Retinal pigment epithelial cell (primary cell): Measurements from ENCODE around the gene TBC1D5.

Source experiments
- DNase-seq: peaks from one replicate; pipeline ENCODE4 v3.0.0-alpha.2; 2010; ENCODE audit warnings: low read depth
- H3K4me3 ChIP-seq: 2 replicates; pipeline ENCODE4 v1.5.1; 2011; ENCODE audit warnings: mild to moderate bottlenecking, low read length, control low read depth, moderate library complexity
- CTCF ChIP-seq: conservative IDR thresholded peaks from 2 replicates; pipeline ENCODE4 v1.5.1; 2011; ENCODE audit warnings: low read depth, low read length, control low read depth, inconsistent platforms

Gene TBC1D5

GRCh38 chr3:17336291-17336690, 406.1 kb downstream of the TBC1D5 start:
- H3K4me3 ChIP-seq: no peak overlapping the region
- DNase-seq: no peak
- TF ChIP-seq CTCF: no peak

DNA sequence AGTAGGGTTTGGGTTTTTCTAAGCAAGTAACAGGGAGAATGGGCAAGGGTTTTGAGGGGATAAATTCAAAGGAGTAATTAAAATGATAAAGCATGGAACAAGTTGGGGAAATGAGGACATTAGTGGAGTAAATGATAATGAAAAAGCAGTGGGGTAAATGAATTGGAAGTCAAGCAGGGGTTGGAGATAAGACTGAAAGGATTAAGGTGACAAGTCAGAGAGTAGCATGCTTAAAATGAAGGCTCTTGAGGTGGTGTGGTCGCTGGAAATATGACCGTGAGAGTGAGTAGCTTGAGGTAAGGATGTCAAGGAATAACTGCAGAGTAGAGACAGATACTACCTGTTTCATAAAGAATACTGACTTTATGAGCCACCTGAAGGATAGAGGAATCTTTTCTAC, 408.5 kb downstream of the TBC1D5 start:
- no peak for DNase-seq
- no peak overlapping the region for H3K4me3 ChIP-seq
- TF ChIP-seq CTCF: no peak

- no peak for TF ChIP-seq CTCF
- DNase-seq: no peak
- H3K4me3 ChIP-seq: no peak overlapping the region
Measured at GRCh38 chr3:17333446-17333845, 409.0 kb downstream of the TBC1D5 start.

GRCh38 chr3:17330660-17331059, 411.8 kb downstream of the TBC1D5 start:
- H3K4me3 ChIP-seq: no peak overlapping the region
- no peak for TF ChIP-seq CTCF
- no peak for DNase-seq

DNA sequence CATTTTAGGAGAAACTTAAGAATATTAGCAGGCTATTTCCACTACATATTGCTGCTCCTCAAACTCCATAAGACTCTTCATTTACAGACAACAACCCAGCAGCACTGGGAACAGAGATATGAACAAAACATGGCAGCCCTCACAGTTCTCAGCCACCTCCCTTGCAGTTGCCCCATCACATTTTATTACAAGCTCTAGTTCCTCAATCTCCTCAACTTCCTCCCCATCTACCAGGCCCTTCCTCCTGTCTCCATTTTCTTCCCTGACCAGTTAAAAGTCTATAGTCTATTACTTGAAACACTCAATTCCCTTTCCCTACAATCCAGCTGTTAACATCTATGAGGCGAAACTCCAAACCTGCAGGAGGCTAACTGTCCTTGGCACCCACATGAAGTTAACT, 412.5 kb downstream of the TBC1D5 start:
- no peak for DNase-seq
- H3K4me3 ChIP-seq: no peak overlapping the region
- no peak for TF ChIP-seq CTCF

DNA sequence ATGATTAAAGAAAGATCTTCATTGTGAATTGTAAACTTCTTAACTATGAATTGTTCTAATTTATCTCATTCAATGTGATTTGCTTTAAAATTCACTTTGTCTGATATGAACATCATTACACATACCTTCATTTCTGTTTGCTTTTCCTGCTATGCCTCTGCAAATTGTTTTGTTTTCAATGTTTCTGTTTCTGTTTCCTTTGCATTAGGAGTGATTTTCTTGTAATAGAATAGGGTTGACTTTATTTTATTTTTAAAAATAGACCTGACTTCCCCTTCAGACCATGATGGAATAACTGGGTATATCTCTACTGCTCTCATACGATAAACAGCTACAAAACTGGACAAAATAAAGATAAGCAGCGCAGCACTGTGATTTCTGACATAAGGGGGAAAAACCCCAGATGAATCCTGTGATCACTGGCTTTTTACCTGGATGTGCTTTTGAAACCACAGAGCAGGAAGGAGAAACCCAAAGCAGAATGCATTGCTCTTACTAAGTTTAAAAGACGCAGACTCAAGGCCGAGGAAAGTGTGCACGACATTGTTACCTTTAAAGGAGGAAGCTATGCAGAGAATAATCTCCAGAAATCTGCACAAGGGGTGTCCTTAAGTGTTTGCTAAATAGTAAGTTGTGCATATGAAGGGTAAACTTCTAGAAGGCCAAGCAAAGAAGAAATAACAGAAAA, 420.2 kb downstream of the TBC1D5 start:
- no peak for TF ChIP-seq CTCF
- no peak overlapping the region for H3K4me3 ChIP-seq
- no peak for DNase-seq

- DNase-seq: no peak
- TF ChIP-seq CTCF: no peak
- H3K4me3 ChIP-seq: no peak overlapping the region
Measured at GRCh38 chr3:17320266-17320665, 422.2 kb downstream of the TBC1D5 start.
